H9 (cell line): ENCODE measurements around the gene CILP2. TPM values are rescaled to one million over a fixed set of nuclear protein-coding genes. Genes with fewer than 3 reads are reported as not detected.

Source experiments
- DNase-seq: peaks from one replicate; pipeline ENCODE4 v3.0.0-alpha.2; 2017
- H2AFZ ChIP-seq: one replicate; pipeline ENCODE4 v1.6.1; 2013; ENCODE audit warnings: mild to moderate bottlenecking, low read length, control low read depth, moderate library complexity
- H2AK5ac ChIP-seq: 2 replicates; pipeline ENCODE4 v1.6.1; 2013; ENCODE audit warnings: low read length, control low read depth, mixed read lengths; ENCODE audit not compliant: insufficient read length
- H2BK120ac ChIP-seq: one replicate; pipeline ENCODE4 v1.6.1; 2013; ENCODE audit warnings: low read depth, mild to moderate bottlenecking, low read length, control low read depth, inconsistent platforms; ENCODE audit not compliant: poor library complexity, severe bottlenecking
- H2BK12ac ChIP-seq: 2 replicates; pipeline ENCODE4 v1.6.1; 2013; ENCODE audit warnings: low read length, control low read depth, mixed read lengths, low read depth; ENCODE audit not compliant: insufficient read length
- H2BK15ac ChIP-seq: 2 replicates; pipeline ENCODE4 v1.6.1; 2013; ENCODE audit warnings: low read depth, low read length, control low read depth
- H2BK20ac ChIP-seq: one replicate; pipeline ENCODE4 v1.6.1; 2013; ENCODE audit warnings: low read depth, mild to moderate bottlenecking, low read length, control low read depth, inconsistent platforms; ENCODE audit not compliant: poor library complexity, severe bottlenecking
- H2BK5ac ChIP-seq: 2 replicates; pipeline ENCODE4 v1.6.1; 2013; ENCODE audit warnings: low read length, control low read depth, mixed read lengths; ENCODE audit not compliant: insufficient read length
- H3K14ac ChIP-seq: 2 replicates; pipeline ENCODE4 v1.6.1; 2013; ENCODE audit warnings: low read length, control low read depth; ENCODE audit not compliant: insufficient read depth
- H3K18ac ChIP-seq: 2 replicates; pipeline ENCODE4 v1.6.1; 2013; ENCODE audit warnings: low read depth, mild to moderate bottlenecking, mixed read lengths, low read length, control low read depth; ENCODE audit not compliant: insufficient read length
- H3K23ac ChIP-seq: 2 replicates; pipeline ENCODE4 v1.6.1; 2013; ENCODE audit warnings: low read length, control low read depth, mixed read lengths, low read depth; ENCODE audit not compliant: insufficient read length
- H3K23me2 ChIP-seq: 2 replicates; pipeline ENCODE4 v1.6.1; 2013; ENCODE audit warnings: low read depth, mild to moderate bottlenecking, mixed read lengths, low read length, control low read depth; ENCODE audit not compliant: insufficient read length, poor library complexity, severe bottlenecking
- H3K27ac ChIP-seq: 2 replicates; pipeline ENCODE4 v1.5.1; 2013; ENCODE audit warnings: low read length, control low read depth, mixed read lengths, low read depth; ENCODE audit not compliant: insufficient read length
- H3K27me3 ChIP-seq: 2 replicates; pipeline ENCODE4 v1.6.1; 2013; ENCODE audit warnings: low read length, control low read depth, inconsistent platforms; ENCODE audit not compliant: insufficient read depth
- H3K4ac ChIP-seq: 2 replicates; pipeline ENCODE4 v1.6.1; 2013; ENCODE audit warnings: low read depth, mild to moderate bottlenecking, control low read depth, inconsistent platforms, low read length, moderate library complexity
- H3K4me1 ChIP-seq: 2 replicates; pipeline ENCODE4 v1.6.1; 2013; ENCODE audit warnings: low read length, control low read depth, inconsistent platforms; ENCODE audit not compliant: insufficient read depth
- H3K4me2 ChIP-seq: 2 replicates; pipeline ENCODE4 v1.6.1; 2013; ENCODE audit warnings: low read length, control low read depth, mixed read lengths; ENCODE audit not compliant: insufficient read length, insufficient read depth
- H3K56ac ChIP-seq: 2 replicates; pipeline ENCODE4 v1.6.1; 2013; ENCODE audit warnings: low read depth, mild to moderate bottlenecking, mixed read lengths, low read length, control low read depth; ENCODE audit not compliant: insufficient read length
- H3K79me1 ChIP-seq: 2 replicates; pipeline ENCODE4 v1.6.1; 2013; ENCODE audit warnings: low read depth, mild to moderate bottlenecking, moderate library complexity, low read length, control low read depth, inconsistent platforms; ENCODE audit not compliant: insufficient read depth, poor library complexity, severe bottlenecking
- H3K79me2 ChIP-seq: 2 replicates; pipeline ENCODE4 v1.6.1; 2013; ENCODE audit warnings: low read length, control low read depth, inconsistent platforms; ENCODE audit not compliant: insufficient read depth
- H3K9ac ChIP-seq: 2 replicates; pipeline ENCODE4 v1.6.1; 2013; ENCODE audit warnings: low read length, control low read depth, mixed read lengths; ENCODE audit not compliant: insufficient read length; ENCODE audit errors: extremely low read depth
- H3K9me3 ChIP-seq: one replicate; pipeline ENCODE4 v1.6.1; 2013; ENCODE audit warnings: low read depth, low read length, inconsistent platforms; ENCODE audit not compliant: control insufficient read depth
- H3T11ph ChIP-seq: one replicate; pipeline ENCODE4 v1.6.1; 2013; ENCODE audit warnings: mild to moderate bottlenecking, low read length, control low read depth, inconsistent platforms
- H4K20me1 ChIP-seq: one replicate; pipeline ENCODE4 v1.6.1; 2013; ENCODE audit not compliant: control insufficient read depth, insufficient read length, insufficient read depth
- H4K5ac ChIP-seq: 2 replicates; pipeline ENCODE4 v1.6.1; 2013; ENCODE audit warnings: low read depth, mild to moderate bottlenecking, mixed read lengths, low read length, control low read depth; ENCODE audit not compliant: insufficient read length
- H4K8ac ChIP-seq: replicated peaks from 2 replicates; pipeline ENCODE4 v1.6.1; 2013; ENCODE audit warnings: low read length, control low read depth, mixed read lengths, low read depth; ENCODE audit not compliant: insufficient read length
- H4K91ac ChIP-seq: 2 replicates; pipeline ENCODE4 v1.6.1; 2013; ENCODE audit warnings: low read depth, mild to moderate bottlenecking, moderate library complexity, mixed read lengths, low read length, control low read depth; ENCODE audit not compliant: insufficient read length
- H3K27ac Mint-ChIP-seq, 3 experiments: 2 replicates in 2 of 3; 3 replicates in 1 of 3; pipeline ENCODE4 v1.8.0; 2020 to 2021; ENCODE audit warnings: mixed read lengths in 3 of 3, mild to moderate bottlenecking in 1 of 3, moderate library complexity in 1 of 3
- H3K27me3 Mint-ChIP-seq: 2 replicates; pipeline ENCODE4 v1.8.0; 2021; ENCODE audit warnings: low read depth, mild to moderate bottlenecking, moderate library complexity, mixed read lengths
- H3K36me3 Mint-ChIP-seq, 3 experiments: 2 replicates in 2 of 3; 3 replicates in 1 of 3; pipeline ENCODE4 v1.8.0; 2020 to 2021; ENCODE audit warnings: low read depth in 3 of 3, mixed read lengths in 3 of 3; ENCODE audit not compliant: insufficient read depth in 1 of 3
- H3K4me1 Mint-ChIP-seq, 2 experiments: 2 replicates each; pipeline ENCODE4 v1.8.0; 2020; ENCODE audit warnings: mixed read lengths in 2 of 2
- H3K4me3 Mint-ChIP-seq, 2 experiments: 2 replicates in 1 of 2; 3 replicates in 1 of 2; pipeline ENCODE4 v1.8.0; 2020 to 2021; ENCODE audit warnings: mild to moderate bottlenecking in 2 of 2, mixed read lengths in 2 of 2, moderate library complexity in 1 of 2
- H3K9me3 Mint-ChIP-seq, 2 experiments: 2 replicates in 1 of 2; 3 replicates in 1 of 2; pipeline ENCODE4 v1.8.0; 2020; ENCODE audit warnings: mild to moderate bottlenecking in 2 of 2, mixed read lengths in 2 of 2, moderate library complexity in 1 of 2
- WGBS: extraction: QIAGEN DNeasy Blood & Tissue Kit; methylation state at CpG from one replicate; pipeline ENCODE4 v1.1.7; 2013; ENCODE audit warnings: missing lambda C conversion rate, low lambda C conversion rate, mixed read lengths; ENCODE audit not compliant: insufficient read length; ENCODE audit errors: extremely low coverage; 5-methylcytosine and 5-hydroxymethylcytosine counted together
- total RNA-seq: library from RNA; stranded (reverse); gene quantifications from 2 replicates; pipeline ENCODE4 v1.2.1, GENCODE V29; 2021
- TF ChIP-seq, protein P1 (sequence below): fragments of 200-600 bp; sonication (generic); conservative IDR thresholded peaks from 3 replicates; pipeline ENCODE4 v1.8.0; 2021; ENCODE audit warnings: antibody characterized with exemption, mild to moderate bottlenecking

CILP2 gene
- total RNA-seq, 1 experiment from 2014 or later: 6.4 TPM

GRCh38 chr19:19559931-19560330, 21.9 kb downstream of the CILP2 start:
- Histone ChIP-seq H3K79me1 (no peaks in the 10 kb centered on the region), H4K91ac (no peak overlapping the region), H3K27me3 (no peaks in the 10 kb centered on the region), H3K4me2 (no peak overlapping the region), H2AFZ (no peak overlapping the region), H3K9ac (no peak overlapping the region), H3K4ac (no peak overlapping the region), H3T11ph (no peak overlapping the region), H3K23me2 (no peaks in the 10 kb centered on the region), H3K56ac (no peak overlapping the region), H4K8ac (no peak overlapping the region), H3K23ac (no peak overlapping the region), H3K4me1 (no peaks in the 10 kb centered on the region; the same call in 1 of the 2 replicates), H2BK120ac (no peak overlapping the region), H3K27ac (no peak overlapping the region), H3K14ac (no peak overlapping the region), H2AK5ac (no peak overlapping the region), H3K9me3 (no peaks in the 10 kb centered on the region), H2BK12ac (no peak overlapping the region), H3K79me2 (no peaks in the 10 kb centered on the region), H4K5ac (no peak overlapping the region), H4K20me1 (no peaks in the 10 kb centered on the region), H2BK20ac (no peak overlapping the region), H2BK15ac (no peak overlapping the region), H3K18ac (no peak overlapping the region), H2BK5ac (no peak overlapping the region)
- no peak for DNase-seq
- no CpG with 5 or more reads among the region's 4 CpGs for WGBS
- H3K9me3 Mint-ChIP-seq: no peaks in the 10 kb centered on the region
- TF ChIP-seq, protein P1, sequence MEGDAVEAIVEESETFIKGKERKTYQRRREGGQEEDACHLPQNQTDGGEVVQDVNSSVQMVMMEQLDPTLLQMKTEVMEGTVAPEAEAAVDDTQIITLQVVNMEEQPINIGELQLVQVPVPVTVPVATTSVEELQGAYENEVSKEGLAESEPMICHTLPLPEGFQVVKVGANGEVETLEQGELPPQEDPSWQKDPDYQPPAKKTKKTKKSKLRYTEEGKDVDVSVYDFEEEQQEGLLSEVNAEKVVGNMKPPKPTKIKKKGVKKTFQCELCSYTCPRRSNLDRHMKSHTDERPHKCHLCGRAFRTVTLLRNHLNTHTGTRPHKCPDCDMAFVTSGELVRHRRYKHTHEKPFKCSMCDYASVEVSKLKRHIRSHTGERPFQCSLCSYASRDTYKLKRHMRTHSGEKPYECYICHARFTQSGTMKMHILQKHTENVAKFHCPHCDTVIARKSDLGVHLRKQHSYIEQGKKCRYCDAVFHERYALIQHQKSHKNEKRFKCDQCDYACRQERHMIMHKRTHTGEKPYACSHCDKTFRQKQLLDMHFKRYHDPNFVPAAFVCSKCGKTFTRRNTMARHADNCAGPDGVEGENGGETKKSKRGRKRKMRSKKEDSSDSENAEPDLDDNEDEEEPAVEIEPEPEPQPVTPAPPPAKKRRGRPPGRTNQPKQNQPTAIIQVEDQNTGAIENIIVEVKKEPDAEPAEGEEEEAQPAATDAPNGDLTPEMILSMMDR: no peak
- peaks cover 5 to 9% of the 10 kb centered on the region in 2 experiments for H3K4me1 Mint-ChIP-seq
- peaks cover 0 to 6% (median 6%) of the 10 kb centered on the region in 3 experiments; a peak in 5 of 7 replicates for H3K36me3 Mint-ChIP-seq
- peak overlapping the region in 1 of 3 experiments; percentile 52; a peak in 1 of 7 replicates for H3K27ac Mint-ChIP-seq
- H3K27me3 Mint-ChIP-seq: no peaks in the 10 kb centered on the region
- no peak overlapping the region for H3K4me3 Mint-ChIP-seq
